GM19239 (cell line): Measurements from ENCODE around the gene DYNC2H1.

Experiments used
- DNase-seq: peaks from one replicate; pipeline ENCODE4 v3.0.0; 2011; ENCODE audit warnings: low spot score; ENCODE audit not compliant: insufficient read length
- FAIRE-seq: peaks from 2 replicates; lab custom pipeline; 2011; peaks lifted over from hg19 to GRCh38; lab: Jason Lieb, UNC

Gene DYNC2H1

GRCh38 chr11:103525069-103525468, 415.8 kb downstream of the DYNC2H1 start:
- FAIRE-seq (no peak), DNase-seq (no peak)

DNA sequence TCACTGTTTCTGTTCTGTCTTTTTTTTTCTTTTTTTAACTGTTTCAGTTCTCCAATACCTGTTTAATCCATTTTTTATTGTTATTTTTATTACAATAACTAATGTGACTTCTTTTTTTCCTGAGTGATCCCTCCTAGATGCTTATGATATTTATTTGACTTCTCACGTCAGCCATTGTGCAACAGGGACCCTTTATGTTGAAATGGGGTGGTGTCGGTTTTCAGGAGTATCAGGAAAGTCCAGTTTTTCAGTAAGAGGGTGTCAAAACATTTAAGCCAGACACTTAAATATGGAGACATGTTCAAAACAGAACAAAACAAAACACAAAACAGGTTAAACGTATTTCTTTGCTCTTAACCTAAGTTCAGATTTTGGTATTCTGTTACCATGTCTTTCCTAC, 418.8 kb downstream of the DYNC2H1 start:
- FAIRE-seq (no peak), DNase-seq (no peak)

- FAIRE-seq (no peak), DNase-seq (no peak)
Observed at GRCh38 chr11:103528596-103528995, 419.4 kb downstream of the DYNC2H1 start.

DNA sequence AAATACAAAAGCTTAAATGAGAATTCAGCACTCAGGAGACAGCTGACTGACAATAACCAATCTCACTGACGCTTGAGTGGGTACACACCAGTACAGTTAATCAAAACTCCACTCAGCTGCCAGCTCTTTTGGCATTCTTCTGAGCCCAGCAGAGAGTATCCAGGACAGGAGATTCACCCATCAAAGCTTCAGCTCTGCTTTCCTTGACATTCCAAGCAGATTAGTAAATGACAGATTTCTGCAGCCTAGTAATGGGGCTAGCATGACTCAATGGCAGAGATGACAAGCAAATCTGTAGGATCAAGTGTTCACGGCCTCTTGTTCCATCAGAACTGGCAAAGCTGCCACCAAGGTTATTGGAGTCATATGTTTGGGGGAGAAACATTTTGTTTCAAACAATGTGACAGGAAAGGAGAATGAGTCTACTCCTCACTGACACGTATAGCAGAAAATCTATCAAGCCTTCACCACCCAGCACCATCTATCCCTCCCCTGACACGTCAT, 420.0 kb downstream of the DYNC2H1 start:
- no peak for FAIRE-seq
- DNase-seq, result no peak
